Sigmoid colon (tissue), 7 donors: ENCODE results near the gene CDK11A. TPM values are rescaled to one million over a fixed set of nuclear protein-coding genes. Genes with fewer than 3 reads are reported as not detected.

Experiments
- DNase-seq: peaks from one replicate; pipeline ENCODE4 v3.0.0-alpha.2; 2019
- H3K27ac ChIP-seq, 4 donors: fragments of 200-600 bp; sonication (generic); one replicate each; pipeline ENCODE4 v1.5.1; 2016 to 2019; ENCODE audit warnings: mild to moderate bottlenecking in 1 of 4
- H3K27me3 ChIP-seq, 3 donors: fragments of 200-600 bp; sonication (generic); one replicate each; pipeline ENCODE4 v1.5.1; 2019; ENCODE audit warnings: mild to moderate bottlenecking in 1 of 3
- H3K36me3 ChIP-seq, 4 donors: fragments of 200-600 bp; sonication (generic); one replicate each; pipeline ENCODE4 v1.5.1; 2016 to 2019
- H3K4me1 ChIP-seq, 4 donors: fragments of 200-600 bp; sonication (generic); one replicate each; pipeline ENCODE4 v1.5.1; 2017 to 2019
- H3K4me3 ChIP-seq, 4 donors: fragments of 200-600 bp; sonication (generic); one replicate each; pipeline ENCODE4 v1.5.1; 2017 to 2019; ENCODE audit warnings: mild to moderate bottlenecking in 2 of 4, moderate library complexity in 1 of 4
- H3K9me3 ChIP-seq, 4 donors: fragments of 200-600 bp in 3 of 4; sonication (generic) in 3 of 4; one replicate each; pipeline versions ENCODE4 v1.5.1 to v1.6.1; 2013 to 2019
- EP300 ChIP-seq, 4 donors: sonication (generic); formaldehyde crosslinking; IDR thresholded peaks; one replicate each; pipeline ENCODE4 v1.6.1; 2017; ENCODE audit warnings: antibody characterized with exemption in 4 of 4
- POLR2A ChIP-seq, 2 donors: fragments of 450-650 bp; IDR thresholded peaks; one replicate each; pipeline ENCODE4 v1.6.1; 2016; ENCODE audit warnings: antibody characterized with exemption in 2 of 2, mild to moderate bottlenecking in 2 of 2, moderate library complexity in 2 of 2
- POLR2AphosphoS5 ChIP-seq, 4 donors: sonication (generic); formaldehyde crosslinking; IDR thresholded peaks; one replicate each; pipeline ENCODE4 v1.6.1; 2017; ENCODE audit warnings: antibody characterized with exemption in 4 of 4
- WGBS, 2 donors: extraction: QIAGEN DNeasy Blood & Tissue Kit; methylation state at CpG; one replicate each; pipeline ENCODE4 v1.1.7; 2013; 5-methylcytosine and 5-hydroxymethylcytosine counted together
- intact Hi-C: fragments of 100-400 bp; cut with DNase I; formaldehyde crosslinking; loops from one replicate; pipeline ENCODE4 v1.15.1; 2023
- polyA plus RNA-seq, 3 donors: library from polyadenylated mRNA; stranded (reverse); fragments of 200-250 nt; gene quantifications; one replicate each; pipeline ENCODE4 v1.2.3, GENCODE V29; 2013
- total RNA-seq, 4 donors: library from RNA; depleted of rRNA; stranded (reverse); fragments of >200 nt; gene quantifications; one replicate each; pipeline ENCODE4 v1.1.0, GENCODE V29; 2016
- TF ChIP-seq, protein P1 (sequence below), 4 experiments: fragments of 450-650 bp in 3 of 4; fragments of 200-600 bp in 1 of 4; IDR thresholded peaks; one replicate each; pipeline ENCODE4 v1.5.1; 2016 to 2019; ENCODE audit warnings: antibody characterized with exemption in 4 of 4, mild to moderate bottlenecking in 3 of 4, moderate library complexity in 2 of 4
- donor health status: healthy with polysubstance abuse.
- donor health status: Bipolar disorder and iron deficiency.
- donor health status: healthy.

Gene CDK11A
- total and polyA plus RNA-seq, 7 donors = 19.8 to 53.7 (median 33.5) TPM

GRCh38 chr1:1760715-1761114, 36.6 kb upstream of the CDK11A start:
- Histone ChIP-seq H3K27me3 (no peaks in the 10 kb centered on the region), H3K4me1 (no peaks in the 10 kb centered on the region), H3K36me3 (peaks cover 19 to 93% (median 53%) of the 10 kb centered on the region in 4 donors), H3K4me3 (no peak overlapping the region), H3K27ac (no peak overlapping the region), H3K9me3 (no peaks in the 10 kb centered on the region)
- intact Hi-C loops = no loop called here
- TF ChIP-seq POLR2AphosphoS5 (IDR thresholded peaks at IDR 0.05) (no peak), EP300 (IDR thresholded peaks at IDR 0.05) (no peak), POLR2A (IDR thresholded peaks at IDR 0.05) (no peak)
- TF ChIP-seq, protein P1, sequence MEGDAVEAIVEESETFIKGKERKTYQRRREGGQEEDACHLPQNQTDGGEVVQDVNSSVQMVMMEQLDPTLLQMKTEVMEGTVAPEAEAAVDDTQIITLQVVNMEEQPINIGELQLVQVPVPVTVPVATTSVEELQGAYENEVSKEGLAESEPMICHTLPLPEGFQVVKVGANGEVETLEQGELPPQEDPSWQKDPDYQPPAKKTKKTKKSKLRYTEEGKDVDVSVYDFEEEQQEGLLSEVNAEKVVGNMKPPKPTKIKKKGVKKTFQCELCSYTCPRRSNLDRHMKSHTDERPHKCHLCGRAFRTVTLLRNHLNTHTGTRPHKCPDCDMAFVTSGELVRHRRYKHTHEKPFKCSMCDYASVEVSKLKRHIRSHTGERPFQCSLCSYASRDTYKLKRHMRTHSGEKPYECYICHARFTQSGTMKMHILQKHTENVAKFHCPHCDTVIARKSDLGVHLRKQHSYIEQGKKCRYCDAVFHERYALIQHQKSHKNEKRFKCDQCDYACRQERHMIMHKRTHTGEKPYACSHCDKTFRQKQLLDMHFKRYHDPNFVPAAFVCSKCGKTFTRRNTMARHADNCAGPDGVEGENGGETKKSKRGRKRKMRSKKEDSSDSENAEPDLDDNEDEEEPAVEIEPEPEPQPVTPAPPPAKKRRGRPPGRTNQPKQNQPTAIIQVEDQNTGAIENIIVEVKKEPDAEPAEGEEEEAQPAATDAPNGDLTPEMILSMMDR (IDR thresholded peaks at IDR 0.05) = no peak
- DNase-seq = no peak
- 90% methylated on average over 10 of the region's 10 CpGs for WGBS, 2 donors

DNA sequence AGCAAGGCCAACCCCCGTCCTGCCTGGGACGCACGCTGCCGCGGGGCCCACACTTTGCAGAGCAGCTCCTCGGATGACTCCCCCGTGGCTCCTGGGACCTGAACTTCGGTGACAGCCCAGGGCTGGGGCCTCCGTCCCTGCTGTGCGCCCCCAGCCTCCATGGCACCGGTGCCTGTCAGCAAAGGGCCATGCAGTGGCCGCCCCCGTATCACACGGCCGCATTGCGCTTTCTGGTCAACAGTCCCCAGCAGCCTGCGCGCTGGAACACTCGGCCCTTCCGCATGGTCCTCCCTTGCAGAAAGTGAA, 36.1 kb upstream of the CDK11A start:
- 96% methylated on average over 20 of the region's 20 CpGs for WGBS, 2 donors
- Histone ChIP-seq H3K9me3 (no peaks in the 10 kb centered on the region), H3K27ac (no peak overlapping the region), H3K27me3 (no peaks in the 10 kb centered on the region), H3K4me3 (no peak overlapping the region), H3K4me1 (no peaks in the 10 kb centered on the region), H3K36me3 (peaks cover 19 to 97% (median 57%) of the 10 kb centered on the region in 4 donors)
- no peak for TF ChIP-seq EP300 (IDR thresholded peaks at IDR 0.05)
- TF ChIP-seq POLR2A (IDR thresholded peaks at IDR 0.05) = no peak
- TF ChIP-seq, protein P1 (IDR thresholded peaks at IDR 0.05) = no peak
- TF ChIP-seq POLR2AphosphoS5 (IDR thresholded peaks at IDR 0.05) = no peak
- no peak for DNase-seq
- intact Hi-C loops = no loop called here

- H3K4me1 ChIP-seq = no peaks in the 10 kb centered on the region
- H3K27me3 ChIP-seq = no peaks in the 10 kb centered on the region
- 47 to 81% methylated on average over 37 of the region's 37 CpGs for WGBS, 2 donors
- H3K9me3 ChIP-seq = no peaks in the 10 kb centered on the region
- no peak for DNase-seq
- intact Hi-C loops = no loop called here
- TF ChIP-seq EP300 (IDR thresholded peaks at IDR 0.05) (no peak), POLR2A (IDR thresholded peaks at IDR 0.05) (peak in 1 of 2 donors; percentile 6)
- H3K27ac ChIP-seq = no peak overlapping the region
- peaks cover 19 to 98% (median 57%) of the 10 kb centered on the region in 4 donors for H3K36me3 ChIP-seq
- no peak overlapping the region for H3K4me3 ChIP-seq
These were observed 35.5 kb upstream of the CDK11A start for GRCh38 chr1:1759456-1760344.

GRCh38 chr1:1758692-1759455, 34.7 kb upstream of the CDK11A start:
- intact Hi-C loops = no loop called here

More at GRCh38 chr1:1758692-1759455, 34.7 kb upstream of the CDK11A start:
- H3K4me1 ChIP-seq = no peaks in the 10 kb centered on the region
- TF ChIP-seq, protein P1 (IDR thresholded peaks at IDR 0.05) = no peak
- TF ChIP-seq POLR2A (IDR thresholded peaks at IDR 0.05) (peak in 1 of 2 donors; percentile 12), POLR2AphosphoS5 (IDR thresholded peaks at IDR 0.05) (peak in 1 of 4 donors; percentile 23), EP300 (IDR thresholded peaks at IDR 0.05) (no peak)
- whole genome bisulfite sequencing, 2 donors = 16 to 65% methylated on average over 34 of the region's 34 CpGs
- H3K9me3 ChIP-seq = no peaks in the 10 kb centered on the region
- peak overlapping the region in 2 of 4 donors; percentile 29 to 42 for H3K27ac ChIP-seq
- no peaks in the 10 kb centered on the region for H3K27me3 ChIP-seq
- no peak overlapping the region for H3K4me3 ChIP-seq
- H3K36me3 ChIP-seq = peaks cover 26 to 98% (median 57%) of the 10 kb centered on the region in 4 donors
- peak; percentile 68 for DNase-seq
